ENCODE results near the gene TSPAN4. TPM values are rescaled to one million over a fixed set of nuclear protein-coding genes. Genes with fewer than 3 reads are reported as not detected.

Gene TSPAN4
- total and polyA plus RNA-seq, 10 donors = 32.1 to 140 (median 107) TPM

- H3K27ac ChIP-seq = peak overlapping the region in 1 of 8 donors; percentile 9
- WGBS, 5 donors = 90 to 97% (median 92%) methylated on average over 4 to 25 of the region's 25 CpGs
- TF ChIP-seq, protein P1, sequence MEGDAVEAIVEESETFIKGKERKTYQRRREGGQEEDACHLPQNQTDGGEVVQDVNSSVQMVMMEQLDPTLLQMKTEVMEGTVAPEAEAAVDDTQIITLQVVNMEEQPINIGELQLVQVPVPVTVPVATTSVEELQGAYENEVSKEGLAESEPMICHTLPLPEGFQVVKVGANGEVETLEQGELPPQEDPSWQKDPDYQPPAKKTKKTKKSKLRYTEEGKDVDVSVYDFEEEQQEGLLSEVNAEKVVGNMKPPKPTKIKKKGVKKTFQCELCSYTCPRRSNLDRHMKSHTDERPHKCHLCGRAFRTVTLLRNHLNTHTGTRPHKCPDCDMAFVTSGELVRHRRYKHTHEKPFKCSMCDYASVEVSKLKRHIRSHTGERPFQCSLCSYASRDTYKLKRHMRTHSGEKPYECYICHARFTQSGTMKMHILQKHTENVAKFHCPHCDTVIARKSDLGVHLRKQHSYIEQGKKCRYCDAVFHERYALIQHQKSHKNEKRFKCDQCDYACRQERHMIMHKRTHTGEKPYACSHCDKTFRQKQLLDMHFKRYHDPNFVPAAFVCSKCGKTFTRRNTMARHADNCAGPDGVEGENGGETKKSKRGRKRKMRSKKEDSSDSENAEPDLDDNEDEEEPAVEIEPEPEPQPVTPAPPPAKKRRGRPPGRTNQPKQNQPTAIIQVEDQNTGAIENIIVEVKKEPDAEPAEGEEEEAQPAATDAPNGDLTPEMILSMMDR (IDR thresholded peaks at IDR 0.05 in 8 of 11, conservative IDR thresholded peaks at IDR 0.05 in 3 of 11) = no peak
- TF ChIP-seq POLR2A (IDR thresholded peaks at IDR 0.05) (no peak), POLR2AphosphoS5 (IDR thresholded peaks at IDR 0.05) (peak in 1 of 3 donors; percentile 48)
- no peaks in the 10 kb centered on the region for H3K9me3 ChIP-seq
- no peak overlapping the region for H3K4me3 ChIP-seq
- H3K27me3 ChIP-seq (replicated peaks in 1 of 7) = no peaks in the 10 kb centered on the region
- intact Hi-C loops (cut with DNase I; ENCODE audit: low total_unique reads) = no loop called here
- no peak for DNase-seq
- H3K4me1 ChIP-seq = peaks cover 0 to 39% (median 12%) of the 10 kb centered on the region in 6 donors
- H3K36me3 ChIP-seq = peaks cover 0 to 61% (median 28%) of the 10 kb centered on the region in 6 donors
Measured at GRCh38 chr11:869399-870126, 26.9 kb downstream of the TSPAN4 start.

DNA sequence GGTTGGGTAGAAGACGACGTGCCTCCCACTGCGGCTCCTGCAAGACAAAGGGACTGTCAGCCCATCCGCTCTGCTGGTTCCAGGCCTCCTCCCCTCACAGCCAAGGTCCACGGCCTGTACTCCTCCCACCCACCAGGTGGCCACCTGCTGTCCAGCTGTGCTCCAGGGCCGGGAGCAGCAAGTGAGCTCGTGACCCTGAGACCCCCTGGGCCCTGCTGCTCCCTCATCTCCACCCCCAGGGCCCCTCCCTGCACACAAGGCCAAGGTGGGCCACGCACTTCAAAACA lies 27.4 kb downstream of the TSPAN4 start:
- WGBS, 5 donors = 43 to 86% (median 81%) methylated on average over 4 to 8 of the region's 8 CpGs
- no peak for DNase-seq
- H3K4me1 ChIP-seq = peaks cover 0 to 43% (median 12%) of the 10 kb centered on the region in 6 donors
- intact Hi-C loops (cut with DNase I; ENCODE audit: low total_unique reads) = no loop called here
- TF ChIP-seq POLR2AphosphoS5 (IDR thresholded peaks at IDR 0.05) (peak in 2 of 3 donors; percentile 36 to 45), POLR2A (IDR thresholded peaks at IDR 0.05) (no peak)
- H3K27me3 ChIP-seq (replicated peaks in 1 of 7) = no peaks in the 10 kb centered on the region
- H3K27ac ChIP-seq = peak overlapping the region in 2 of 8 donors; percentile 9 to 27
- no peaks in the 10 kb centered on the region for H3K9me3 ChIP-seq
- peaks cover 0 to 64% (median 31%) of the 10 kb centered on the region in 6 donors for H3K36me3 ChIP-seq
- no peak overlapping the region for H3K4me3 ChIP-seq

DNA sequence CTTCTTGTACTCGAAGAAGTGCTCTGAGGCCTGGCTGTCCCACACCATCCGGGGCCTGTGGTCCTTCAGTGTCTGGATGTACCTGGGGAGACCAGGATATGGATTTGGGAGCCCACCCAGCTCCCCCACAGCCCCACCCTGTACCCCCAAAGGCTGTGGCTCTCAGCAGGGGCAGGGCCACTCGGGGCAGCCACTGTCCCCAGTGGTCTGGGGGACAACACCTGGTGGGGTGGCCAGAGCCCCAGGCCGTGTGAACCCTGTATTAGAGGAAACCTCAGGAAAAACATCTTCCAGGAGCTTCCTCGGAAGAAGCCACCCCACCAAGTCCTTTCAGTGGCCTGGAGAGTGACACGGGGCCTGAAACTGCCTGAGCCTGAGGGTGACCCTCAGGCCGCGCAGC lies 27.8 kb downstream of the TSPAN4 start:
- intact Hi-C loops (cut with DNase I; ENCODE audit: low total_unique reads) = no loop called here
- H3K27me3 ChIP-seq (replicated peaks in 1 of 7) = no peaks in the 10 kb centered on the region
- peak overlapping the region in 2 of 8 donors; percentile 9 to 27 for H3K27ac ChIP-seq
- H3K36me3 ChIP-seq = peaks cover 0 to 64% (median 30%) of the 10 kb centered on the region in 6 donors
- H3K9me3 ChIP-seq = no peaks in the 10 kb centered on the region
- peaks cover 0 to 46% (median 12%) of the 10 kb centered on the region in 6 donors for H3K4me1 ChIP-seq
- DNase-seq = no peak
- 83 to 93% (median 87%) methylated on average over 4 to 8 of the region's 8 CpGs for WGBS, 5 donors
- TF ChIP-seq POLR2AphosphoS5 (IDR thresholded peaks at IDR 0.05) = no peak
- TF ChIP-seq, protein P1 (IDR thresholded peaks at IDR 0.05 in 8 of 11, conservative IDR thresholded peaks at IDR 0.05 in 3 of 11) = no peak
- no peak for TF ChIP-seq POLR2A (IDR thresholded peaks at IDR 0.05)
- no peak overlapping the region for H3K4me3 ChIP-seq

GRCh38 chr11:871472-871871 lies 28.8 kb downstream of the TSPAN4 start:
- no peaks in the 10 kb centered on the region for H3K9me3 ChIP-seq
- WGBS, 5 donors = 78 to 83% (median 79%) methylated on average over 4 to 9 of the region's 9 CpGs
- peaks cover 0 to 47% (median 10%) of the 10 kb centered on the region in 6 donors for H3K4me1 ChIP-seq
- H3K27me3 ChIP-seq (replicated peaks in 1 of 7) = no peaks in the 10 kb centered on the region
- no peak for DNase-seq
- intact Hi-C loops (cut with DNase I; ENCODE audit: low total_unique reads) = no loop called here
- H3K36me3 ChIP-seq = peaks cover 0 to 64% (median 25%) of the 10 kb centered on the region in 6 donors
- H3K27ac ChIP-seq = no peak overlapping the region
- peak in 2 of 3 donors; percentile 12 to 47 for TF ChIP-seq POLR2AphosphoS5 (IDR thresholded peaks at IDR 0.05)
- TF ChIP-seq, protein P1 (IDR thresholded peaks at IDR 0.05 in 8 of 11, conservative IDR thresholded peaks at IDR 0.05 in 3 of 11) = no peak
- H3K4me3 ChIP-seq = no peak overlapping the region

Measured in spleen (tissue), 11 donors.